Breast epithelium (tissue), 3 donors: ENCODE data around the gene SHB.
"Not testable (repeated sequence)": the region's sequence is repeated elsewhere in the genome, so short reads cannot be mapped to it uniquely, and the experiment has no call there.

Source experiments
- POLR2A ChIP-seq: fragments of 450-650 bp; IDR thresholded peaks from one replicate; pipeline ENCODE4 v1.6.1; 2016; ENCODE audit warnings: antibody characterized with exemption, mild to moderate bottlenecking, moderate library complexity
- POLR2AphosphoS5 ChIP-seq, 3 donors: sonication (generic); formaldehyde crosslinking; IDR thresholded peaks; one replicate each; pipeline ENCODE4 v1.6.1; 2017; ENCODE audit warnings: antibody characterized with exemption in 3 of 3
- TF ChIP-seq, protein P1 (sequence below), 3 donors: fragments of 450-650 bp; IDR thresholded peaks; one replicate each; pipeline ENCODE4 v1.5.1; 2016 to 2017; ENCODE audit warnings: antibody characterized with exemption in 3 of 3, mild to moderate bottlenecking in 3 of 3, moderate library complexity in 3 of 3

DNA sequence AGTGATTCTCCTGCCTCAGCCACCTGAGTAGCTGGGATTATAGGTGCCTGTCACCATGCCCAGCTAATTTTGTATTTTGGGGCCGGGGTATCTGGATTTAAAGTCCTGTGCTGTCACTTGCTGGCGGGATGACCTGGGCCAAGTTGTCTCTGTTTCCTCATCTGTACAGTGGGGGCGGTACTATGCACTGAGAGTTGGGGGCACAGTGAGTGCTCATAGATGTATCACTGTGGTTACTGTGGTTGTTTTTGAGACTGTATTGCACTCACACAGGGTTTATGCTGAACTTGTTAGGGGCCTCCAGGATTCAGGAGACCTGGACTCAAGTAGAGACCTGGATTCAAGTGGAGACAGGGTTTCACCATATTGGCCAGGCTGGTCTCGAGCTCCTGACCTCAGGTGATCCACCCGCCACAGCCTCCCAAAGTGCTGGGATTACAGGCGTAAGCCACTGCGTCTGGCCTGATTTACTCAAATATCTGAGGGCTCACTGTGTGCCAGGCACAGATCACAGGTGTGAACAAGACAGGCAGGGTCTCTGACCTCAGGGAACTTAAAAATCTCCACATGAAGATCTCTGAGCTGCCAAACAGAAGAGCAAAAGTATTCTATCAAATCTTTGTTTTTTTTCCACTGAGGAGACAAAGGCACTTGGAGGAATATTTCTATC lies 103.2 kb downstream of the SHB start:
- TF ChIP-seq POLR2A; POLR2AphosphoS5 (IDR thresholded peaks at IDR 0.05): not testable (repeated sequence)
- TF ChIP-seq, protein P1, sequence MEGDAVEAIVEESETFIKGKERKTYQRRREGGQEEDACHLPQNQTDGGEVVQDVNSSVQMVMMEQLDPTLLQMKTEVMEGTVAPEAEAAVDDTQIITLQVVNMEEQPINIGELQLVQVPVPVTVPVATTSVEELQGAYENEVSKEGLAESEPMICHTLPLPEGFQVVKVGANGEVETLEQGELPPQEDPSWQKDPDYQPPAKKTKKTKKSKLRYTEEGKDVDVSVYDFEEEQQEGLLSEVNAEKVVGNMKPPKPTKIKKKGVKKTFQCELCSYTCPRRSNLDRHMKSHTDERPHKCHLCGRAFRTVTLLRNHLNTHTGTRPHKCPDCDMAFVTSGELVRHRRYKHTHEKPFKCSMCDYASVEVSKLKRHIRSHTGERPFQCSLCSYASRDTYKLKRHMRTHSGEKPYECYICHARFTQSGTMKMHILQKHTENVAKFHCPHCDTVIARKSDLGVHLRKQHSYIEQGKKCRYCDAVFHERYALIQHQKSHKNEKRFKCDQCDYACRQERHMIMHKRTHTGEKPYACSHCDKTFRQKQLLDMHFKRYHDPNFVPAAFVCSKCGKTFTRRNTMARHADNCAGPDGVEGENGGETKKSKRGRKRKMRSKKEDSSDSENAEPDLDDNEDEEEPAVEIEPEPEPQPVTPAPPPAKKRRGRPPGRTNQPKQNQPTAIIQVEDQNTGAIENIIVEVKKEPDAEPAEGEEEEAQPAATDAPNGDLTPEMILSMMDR (IDR thresholded peaks at IDR 0.05), result not testable (repeated sequence)
